Renal cortex interstitium (tissue), 11 donors: ENCODE results near the gene TNFRSF14. TPM values are rescaled to one million over a fixed set of nuclear protein-coding genes. Genes with fewer than 3 reads are reported as not detected.
"Not testable (repeated sequence)": the region's sequence is repeated elsewhere in the genome, so short reads cannot be mapped to it uniquely, and the experiment has no call there.

ENCODE experiments used
- DNase-seq, 11 donors: peaks; one replicate each; pipeline ENCODE4 v3.0.0-alpha.2; 2013; ENCODE audit warnings: low read depth in 9 of 11, low spot score in 4 of 11; ENCODE audit errors: extremely low read depth in 1 of 11
- polyA plus RNA-seq, 3 donors: library from polyadenylated mRNA; unstranded; fragments of 120-200 nt; gene quantifications; one replicate each; pipeline ENCODE4 v1.2.1, GENCODE V29; 2013; ENCODE audit not compliant: insufficient read length in 3 of 3

TNFRSF14 gene
- polyA plus RNA-seq, 3 donors: 16.5 to 37.2 (median 20.9) TPM

- peak in 1 of 11 donors; percentile 70 for DNase-seq
These were observed 9.5 kb upstream of the TNFRSF14 start for GRCh38 chr1:2546515-2547209.

- no peak for DNase-seq
These were observed 8.7 kb upstream of the TNFRSF14 start for GRCh38 chr1:2547210-2548067.

- peak in 4 of 11 donors; percentile 70 to 75 (median 72) for DNase-seq
These were observed 8.0 kb upstream of the TNFRSF14 start for GRCh38 chr1:2548068-2548589.

- DNase-seq: not testable (repeated sequence)
These were observed 6.7 kb upstream of the TNFRSF14 start for GRCh38 chr1:2549367-2550029.

GRCh38 chr1:2550309-2550861, 5.8 kb upstream of the TNFRSF14 start:
- not testable (repeated sequence) for DNase-seq

GRCh38 chr1:2551544-2551943, 4.6 kb upstream of the TNFRSF14 start:
- not testable (repeated sequence) for DNase-seq

- DNase-seq: no peak
These were observed 4.0 kb upstream of the TNFRSF14 start for GRCh38 chr1:2552189-2552588.

GRCh38 chr1:2553076-2553475, 3.1 kb upstream of the TNFRSF14 start:
- DNase-seq: not testable (repeated sequence)

- no peak for DNase-seq
These were observed 2.1 kb upstream of the TNFRSF14 start for GRCh38 chr1:2553871-2554620.

- no peak for DNase-seq
These were observed 1.4 kb upstream of the TNFRSF14 start for GRCh38 chr1:2554621-2555387.

- DNase-seq: no peak
These were observed 416 bp upstream of the TNFRSF14 start for GRCh38 chr1:2555634-2556276.

GRCh38 chr1:2556678-2557481, 709 bp downstream of the TNFRSF14 start:
- DNase-seq: no peak

GRCh38 chr1:2557482-2558400, 1.6 kb downstream of the TNFRSF14 start:
- DNase-seq: no peak

- DNase-seq: no peak
These were observed 2.2 kb downstream of the TNFRSF14 start for GRCh38 chr1:2558420-2558819.

- no peak for DNase-seq
These were observed 2.7 kb downstream of the TNFRSF14 start for GRCh38 chr1:2558861-2559260.
